HG03575 (cell line): ENCODE measurements around the gene NRXN3.

Source experiments
- ATAC-seq: cut with Tn5 transposase; IDR thresholded peaks from one replicate; pipeline ENCODE4 v1.9.1; 2021; ENCODE audit not compliant: unreplicated experiment, insufficient number of reproducible peaks, low FRiP score; ENCODE audit errors: extremely low read depth

NRXN3 gene

DNA sequence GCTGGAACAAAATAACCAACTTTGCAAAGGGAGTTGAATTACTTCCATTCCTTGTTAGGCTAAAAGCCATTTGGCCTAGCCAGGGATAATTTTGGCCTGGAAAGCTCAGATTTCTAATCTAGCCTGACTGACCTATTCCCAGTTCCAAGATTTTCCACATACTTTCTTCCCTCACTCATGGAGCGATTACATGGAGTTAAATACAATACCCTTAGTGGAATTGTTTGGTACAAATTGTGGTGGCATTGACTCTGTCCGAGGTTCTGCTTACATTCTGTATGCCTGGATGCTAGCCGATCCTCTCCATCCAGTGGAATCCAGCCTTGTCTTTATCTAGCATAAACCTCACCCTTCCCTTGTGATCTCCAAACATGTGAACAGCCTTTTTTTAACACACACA, 1076.0 kb downstream of the NRXN3 start:
- no peak for ATAC-seq

DNA sequence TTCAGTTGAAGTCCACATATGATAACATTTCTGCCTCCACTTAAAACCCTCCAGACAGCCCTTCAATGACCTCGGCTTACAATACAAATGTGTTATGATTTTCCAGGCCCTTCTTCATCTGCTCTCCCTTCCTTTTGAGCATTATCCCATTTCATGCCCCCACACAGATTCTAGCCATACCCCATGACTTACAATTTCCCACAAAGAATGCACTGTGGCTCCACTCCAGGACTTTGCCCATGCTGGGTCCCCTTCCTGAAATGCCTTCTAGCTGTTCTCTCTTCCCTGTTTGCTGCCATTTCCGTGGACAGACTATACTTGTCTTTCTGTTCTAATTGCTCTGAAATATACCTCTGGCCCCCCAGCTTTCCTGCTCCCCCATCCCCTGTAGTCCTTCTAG, 1078.0 kb downstream of the NRXN3 start:
- no peak for ATAC-seq

DNA sequence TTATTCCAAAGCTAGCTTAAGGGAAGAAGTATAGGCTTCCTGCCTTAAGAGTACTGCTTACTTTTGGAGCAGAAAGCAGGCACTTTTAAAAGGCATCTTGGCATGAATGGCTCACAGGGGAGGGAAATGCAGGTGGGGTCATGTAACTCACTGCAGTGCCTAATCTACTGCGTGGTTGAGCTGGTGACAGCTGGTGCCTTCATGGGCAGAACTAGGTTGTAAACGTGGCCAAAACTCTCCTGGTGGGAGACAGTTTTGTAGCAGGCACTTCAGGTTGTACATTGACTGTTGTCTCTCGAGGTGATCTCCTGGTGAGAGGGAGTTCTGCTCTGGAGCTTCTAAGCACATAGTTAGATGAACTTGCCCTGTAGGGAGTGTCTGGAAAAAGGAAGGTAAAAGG, 1078.6 kb downstream of the NRXN3 start:
- ATAC-seq: no peak

GRCh38 chr14:79251278-79251677, 1081.1 kb downstream of the NRXN3 start:
- ATAC-seq: no peak

GRCh38 chr14:79253576-79253975, 1083.4 kb downstream of the NRXN3 start:
- no peak for ATAC-seq

DNA sequence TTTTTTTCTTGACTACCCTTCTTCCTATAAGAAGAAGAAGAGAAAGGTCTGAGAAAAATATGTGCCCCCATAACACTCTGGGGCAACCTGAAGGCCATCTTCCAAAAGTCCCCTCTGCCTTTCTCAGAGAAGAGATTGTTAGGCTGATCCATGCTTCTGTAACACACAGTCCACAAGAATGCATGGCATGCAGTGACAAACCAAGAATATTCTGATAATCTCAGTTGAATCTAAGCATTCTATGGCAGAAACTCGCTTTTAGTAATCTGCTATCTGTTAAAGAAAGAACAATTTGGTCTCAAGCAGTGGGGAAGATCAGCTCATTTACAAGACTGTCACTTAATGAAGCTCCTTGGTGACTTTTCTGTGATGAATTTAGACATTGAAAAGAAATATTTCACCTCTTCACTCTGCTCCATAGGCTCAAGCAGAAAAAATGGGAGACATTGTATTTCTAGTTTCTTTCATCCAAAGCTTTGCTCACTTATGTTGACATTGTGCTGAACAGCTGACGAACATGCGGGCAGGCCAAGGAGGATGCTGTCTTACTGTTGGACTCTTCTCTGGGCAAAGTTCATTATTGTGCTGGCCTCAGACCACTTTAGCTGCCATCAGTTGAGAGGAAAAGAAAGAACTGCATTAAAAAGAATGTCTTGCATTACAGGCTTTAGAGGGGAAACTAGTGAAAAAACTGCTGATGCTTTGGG, 1084.0 kb downstream of the NRXN3 start:
- no peak for ATAC-seq

GRCh38 chr14:79256380-79256779, 1086.2 kb downstream of the NRXN3 start:
- no peak for ATAC-seq

DNA sequence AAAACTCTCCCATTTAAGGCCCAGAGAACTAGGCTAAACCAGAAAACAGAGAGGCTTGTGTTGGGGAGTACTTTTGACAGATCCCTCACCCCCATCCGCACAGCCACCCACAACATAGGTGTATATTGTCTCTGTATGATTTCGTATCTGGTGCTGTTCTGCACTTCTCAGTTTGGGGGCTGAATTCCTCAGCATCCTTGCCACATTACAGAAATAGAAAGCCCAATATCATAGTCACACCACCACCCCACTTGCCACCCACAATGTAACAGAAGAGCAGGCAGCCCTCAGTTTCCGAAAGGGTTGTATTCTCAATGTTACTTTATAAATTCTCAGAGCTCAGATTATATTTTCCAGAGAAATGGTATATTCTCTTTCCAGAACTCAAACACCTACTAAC, 1090.2 kb downstream of the NRXN3 start:
- no peak for ATAC-seq

- ATAC-seq: no peak
These were observed 1095.3 kb downstream of the NRXN3 start for GRCh38 chr14:79265366-79265946.

DNA sequence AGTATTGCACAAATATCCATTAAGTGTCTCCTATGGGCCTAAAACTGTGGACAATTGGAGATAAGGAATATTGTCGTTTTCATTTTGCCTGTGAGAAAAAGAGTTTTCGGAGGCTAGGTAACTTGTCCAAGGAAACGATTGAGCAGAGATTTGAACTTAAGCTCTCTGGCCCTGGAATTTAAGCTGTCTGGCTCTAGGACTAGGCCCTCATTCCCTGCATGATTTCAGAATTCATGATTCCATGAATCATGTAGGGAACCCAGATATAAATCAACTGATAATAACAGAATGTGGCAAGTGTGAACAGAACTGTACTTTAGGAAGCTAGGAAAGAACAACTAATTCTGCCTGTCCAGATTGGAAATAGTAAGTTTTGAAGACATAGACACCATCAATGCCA, 1100.2 kb downstream of the NRXN3 start:
- no peak for ATAC-seq

DNA sequence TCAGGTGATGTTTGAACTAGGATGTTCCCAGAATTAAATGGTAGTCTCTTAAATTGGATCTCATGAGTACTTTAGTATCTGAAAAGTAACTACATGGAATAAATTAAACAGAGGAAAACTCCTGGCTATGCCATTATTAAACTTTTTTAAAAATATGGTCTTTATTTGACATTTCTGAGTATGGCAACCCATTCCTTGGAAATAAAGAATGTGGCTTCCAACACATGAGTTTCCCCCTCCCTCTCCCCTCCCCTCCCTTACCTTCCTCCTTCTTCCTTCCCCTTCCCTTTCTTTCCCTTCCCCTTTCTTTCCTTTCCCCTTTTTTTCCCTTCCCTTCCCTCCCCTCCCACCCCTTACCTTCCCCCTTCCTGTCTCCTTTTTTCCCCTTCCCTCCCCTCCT, 1100.9 kb downstream of the NRXN3 start:
- ATAC-seq: no peak

GRCh38 chr14:79274641-79275291, 1104.6 kb downstream of the NRXN3 start:
- no peak for ATAC-seq

GRCh38 chr14:79275292-79275655, 1105.1 kb downstream of the NRXN3 start:
- ATAC-seq: no peak

- ATAC-seq: no peak
These were observed 1108.2 kb downstream of the NRXN3 start for GRCh38 chr14:79278286-79278797.

- ATAC-seq: no peak
These were observed 1108.8 kb downstream of the NRXN3 start for GRCh38 chr14:79278798-79279644.

DNA sequence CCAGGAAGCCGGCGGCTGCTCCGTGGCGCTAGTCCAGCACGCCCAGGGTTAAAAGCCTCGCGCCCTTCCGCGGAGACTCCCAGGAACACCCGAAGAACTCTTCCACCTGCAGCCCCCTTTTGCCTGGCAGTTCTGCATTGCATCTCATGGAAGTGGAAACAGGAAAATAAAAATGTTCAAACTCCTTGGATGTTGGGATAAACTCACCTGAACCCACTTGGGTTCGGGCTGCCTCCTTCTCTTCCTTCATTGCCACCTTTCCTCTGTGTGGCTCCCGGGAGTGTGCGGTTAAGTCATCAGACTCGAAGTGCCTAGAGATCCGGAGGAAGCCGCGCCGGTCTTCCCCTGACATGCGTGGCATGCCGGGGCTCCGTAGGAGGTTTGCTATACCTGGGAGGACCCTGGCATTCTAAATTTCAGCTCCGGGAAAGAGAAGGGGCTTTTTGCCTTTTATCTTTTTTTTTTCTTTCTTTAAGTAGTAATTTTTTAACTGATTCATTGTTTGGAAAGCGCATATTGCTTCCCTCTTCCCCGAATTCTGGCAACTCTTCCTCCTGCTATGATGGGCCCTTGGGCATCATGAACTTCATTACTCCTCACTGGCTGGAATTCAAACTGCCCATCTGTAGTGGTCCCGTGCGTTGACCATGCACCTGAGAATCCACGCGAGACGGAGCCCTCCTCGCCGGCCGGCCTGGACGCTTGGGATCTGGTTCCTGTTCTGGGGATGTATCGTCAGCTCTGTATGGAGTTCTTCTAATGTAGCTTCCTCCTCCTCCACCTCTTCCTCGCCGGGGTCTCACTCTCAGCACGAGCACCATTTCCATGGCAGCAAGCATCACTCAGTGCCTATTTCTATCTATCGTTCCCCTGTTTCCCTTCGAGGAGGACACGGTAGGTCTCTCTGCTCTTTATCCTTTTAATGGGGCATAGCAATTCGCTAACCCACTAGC, 1109.7 kb downstream of the NRXN3 start:
- ATAC-seq: no peak

DNA sequence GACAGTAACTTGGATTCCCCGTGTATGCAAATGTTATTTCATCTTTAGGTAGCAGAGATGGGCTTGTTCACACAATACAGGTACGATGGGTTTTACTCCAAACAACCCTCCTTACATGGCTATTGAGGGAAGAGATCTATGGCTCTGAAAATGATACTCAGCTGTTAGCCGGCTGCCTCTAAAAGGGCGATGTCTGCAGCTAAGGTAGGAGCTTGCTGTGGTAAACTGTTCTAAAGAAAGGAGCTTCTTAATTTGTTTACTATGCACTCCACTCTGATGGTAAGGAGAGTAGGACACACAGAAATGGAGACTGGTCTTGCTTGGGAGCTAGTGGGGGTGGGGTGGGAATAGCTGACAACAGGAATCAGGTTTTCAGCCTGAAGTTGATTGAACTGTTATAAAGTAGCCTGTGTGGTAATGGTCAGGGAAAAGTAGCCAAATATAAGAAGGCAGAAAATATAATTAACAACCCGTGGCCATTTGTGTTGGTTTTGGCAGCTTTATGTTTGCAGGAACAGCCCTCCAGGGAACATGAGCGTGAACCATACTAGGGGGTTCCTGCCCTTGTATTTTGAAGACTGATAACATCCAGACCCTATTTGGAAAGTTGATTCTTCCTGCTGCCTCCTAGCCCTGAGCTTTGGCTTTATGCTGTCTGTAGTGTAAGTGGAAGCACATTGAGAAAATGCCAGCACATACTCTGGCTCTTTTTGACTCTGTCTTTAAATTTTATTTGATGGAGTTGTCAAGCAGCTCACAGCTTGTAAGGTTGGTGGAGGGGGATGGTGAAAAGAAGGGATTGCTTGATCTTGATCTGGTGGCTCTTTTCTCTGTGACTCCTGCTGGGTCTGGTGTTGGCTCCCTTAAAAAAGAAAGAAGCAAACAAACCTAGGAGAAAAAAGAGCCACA, 1111.3 kb downstream of the NRXN3 start:
- ATAC-seq: no peak

DNA sequence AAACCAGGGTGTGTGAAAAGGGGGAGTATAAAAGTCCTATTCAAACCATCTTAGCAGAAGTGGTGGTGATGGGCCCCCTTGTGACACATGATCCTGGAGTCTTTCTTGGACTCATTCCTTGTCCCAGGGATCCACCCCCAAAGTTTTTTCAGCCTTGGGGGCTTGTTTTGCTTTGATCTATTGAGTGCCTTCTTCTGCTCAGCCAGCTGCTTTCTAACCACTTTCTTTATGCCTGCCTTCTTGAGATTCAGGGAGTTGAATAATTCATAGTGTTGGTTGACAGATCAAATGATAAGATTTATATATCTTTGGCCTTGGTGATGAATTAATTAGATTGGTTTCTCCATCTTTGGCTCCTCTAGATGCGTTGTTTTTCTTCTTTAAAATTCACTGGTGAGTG, 1114.4 kb downstream of the NRXN3 start:
- no peak for ATAC-seq
